Measurements from ENCODE around the gene PLCD1.

Gene PLCD1

GRCh38 chr3:38026856-38027255 lies 2.6 kb downstream of the PLCD1 start:
- DNase-seq (ENCODE audit: low read depth): no peak
- TF ChIP-seq CTCF (IDR thresholded peaks at IDR 0.05; ENCODE audit: insufficient read depth, low read depth, low read length, missing control alignments): no peak
- H3K4me3 ChIP-seq (ENCODE audit: low read length): no peak overlapping the region

- DNase-seq (ENCODE audit: low read depth): no peak
- no peak for TF ChIP-seq CTCF (IDR thresholded peaks at IDR 0.05; ENCODE audit: insufficient read depth, low read depth, low read length, missing control alignments)
- no peak overlapping the region for H3K4me3 ChIP-seq (ENCODE audit: low read length)
These were observed 6.3 kb downstream of the PLCD1 start for GRCh38 chr3:38022896-38023709.

- H3K4me3 ChIP-seq (ENCODE audit: low read length): no peak overlapping the region
- DNase-seq (ENCODE audit: low read depth): no peak
- TF ChIP-seq CTCF (IDR thresholded peaks at IDR 0.05; ENCODE audit: insufficient read depth, low read depth, low read length, missing control alignments): no peak
These were observed 7.1 kb downstream of the PLCD1 start for GRCh38 chr3:38022301-38022700.

GRCh38 chr3:38021196-38021595 lies 8.2 kb downstream of the PLCD1 start:
- H3K4me3 ChIP-seq (ENCODE audit: low read length): no peak overlapping the region
- no peak for DNase-seq (ENCODE audit: low read depth)
- TF ChIP-seq CTCF (IDR thresholded peaks at IDR 0.05; ENCODE audit: insufficient read depth, low read depth, low read length, missing control alignments): no peak

- DNase-seq (ENCODE audit: low read depth): no peak
- H3K4me3 ChIP-seq (ENCODE audit: low read length): no peak overlapping the region
- TF ChIP-seq CTCF (IDR thresholded peaks at IDR 0.05; ENCODE audit: insufficient read depth, low read depth, low read length, missing control alignments): no peak
These were observed 9.1 kb downstream of the PLCD1 start for GRCh38 chr3:38020342-38020726.

- TF ChIP-seq CTCF (IDR thresholded peaks at IDR 0.05; ENCODE audit: insufficient read depth, low read depth, low read length, missing control alignments): no peak
- no peak for DNase-seq (ENCODE audit: low read depth)
- H3K4me3 ChIP-seq (ENCODE audit: low read length): no peak overlapping the region
These were observed 9.6 kb downstream of the PLCD1 start for GRCh38 chr3:38019658-38020341.

Measured in epithelial cell of esophagus (primary cell).